Activated CD4-positive, alpha-beta T cell treated with anti-CD3 and anti-CD28 coated beads for 1 hour (primary cell): ENCODE measurements around the gene ICAM5.
"Not testable (repeated sequence)": the region's sequence is repeated elsewhere in the genome, so short reads cannot be mapped to it uniquely, and the experiment has no call there.

Source experiments
- DNase-seq: peaks from one replicate; pipeline ENCODE4 v3.0.0-alpha.2; 2020

The ICAM5 gene

GRCh38 chr19:10321417-10321797 is 31.7 kb downstream of the ICAM5 start:
- no peak for DNase-seq

- DNase-seq: no peak
Observed at GRCh38 chr19:10321874-10322835, 32.4 kb downstream of the ICAM5 start.

- DNase-seq: no peak
Observed at GRCh38 chr19:10325732-10326131, 36.0 kb downstream of the ICAM5 start.

GRCh38 chr19:10327793-10328192 is 38.0 kb downstream of the ICAM5 start:
- DNase-seq: no peak

- no peak for DNase-seq
Observed at GRCh38 chr19:10328558-10329429, 39.0 kb downstream of the ICAM5 start.

DNA sequence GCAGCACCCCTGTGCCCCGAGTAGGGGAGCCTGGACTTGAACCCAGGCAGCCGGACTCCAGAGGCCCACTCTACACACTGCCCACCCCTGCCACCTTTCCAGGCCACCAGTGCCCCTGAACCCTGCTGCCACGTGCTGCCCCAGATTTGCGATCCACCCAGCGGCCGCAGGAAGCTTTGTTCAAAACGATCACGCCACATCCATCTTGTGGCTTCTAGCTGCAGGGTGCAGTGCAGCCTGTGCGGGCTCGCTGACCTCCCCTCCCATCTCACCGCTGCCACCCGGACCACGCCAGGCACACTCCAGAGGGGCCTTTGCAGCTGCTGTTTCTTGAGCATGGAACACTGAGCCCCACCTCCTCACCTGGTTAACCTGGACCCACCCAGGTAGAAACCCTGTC is 39.8 kb downstream of the ICAM5 start:
- no peak for DNase-seq

- no peak for DNase-seq
Observed at GRCh38 chr19:10332158-10332964, 42.6 kb downstream of the ICAM5 start.

DNA sequence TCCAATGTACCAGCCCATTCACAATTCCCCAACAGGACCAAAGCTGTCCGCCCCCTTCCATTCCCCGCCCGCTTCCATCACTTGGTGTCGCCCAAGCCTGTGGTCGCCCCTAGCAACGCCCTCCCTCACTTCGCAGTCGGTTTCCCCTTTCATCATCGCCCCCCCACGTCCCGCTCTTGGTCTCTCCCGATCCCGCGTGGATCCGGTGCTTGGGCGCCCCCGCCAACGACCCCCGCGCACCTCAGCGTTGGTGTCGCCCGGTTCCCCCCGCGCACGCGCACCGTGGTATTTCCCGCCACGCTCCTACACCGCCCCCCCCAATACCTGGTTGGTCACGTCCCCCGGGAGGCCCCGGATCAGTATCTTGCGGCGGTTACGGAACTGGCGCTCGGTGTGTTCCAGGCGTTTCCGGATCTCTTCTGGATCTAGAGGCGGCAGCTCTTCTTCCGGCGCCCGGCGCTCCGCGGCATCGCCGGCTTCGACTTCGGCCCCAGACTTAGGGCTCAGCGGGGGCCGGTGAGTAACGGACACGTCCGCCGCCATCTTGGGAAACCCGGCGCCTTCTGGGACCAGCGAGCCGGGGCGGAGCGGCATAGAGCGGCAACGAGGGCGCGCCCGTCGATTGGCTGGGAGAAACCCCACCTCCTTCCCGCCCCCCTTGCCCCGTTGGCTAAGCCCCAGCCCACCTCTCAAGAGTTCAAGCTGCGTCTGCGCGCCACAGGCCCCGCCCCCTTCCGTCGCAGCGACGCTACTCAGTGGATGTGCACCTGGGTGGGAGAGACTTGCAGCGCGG is 43.4 kb downstream of the ICAM5 start, which contains the start of gene RAVER1:
Gene RAVER1 (minus strand): TSS at position 565 of the 793 bp plus-strand sequence. CDS start 22 bp downstream, at position 543.
- peak; percentile 96 for DNase-seq

GRCh38 chr19:10333758-10334587 is 44.2 kb downstream of the ICAM5 start:
- no peak for DNase-seq

DNA sequence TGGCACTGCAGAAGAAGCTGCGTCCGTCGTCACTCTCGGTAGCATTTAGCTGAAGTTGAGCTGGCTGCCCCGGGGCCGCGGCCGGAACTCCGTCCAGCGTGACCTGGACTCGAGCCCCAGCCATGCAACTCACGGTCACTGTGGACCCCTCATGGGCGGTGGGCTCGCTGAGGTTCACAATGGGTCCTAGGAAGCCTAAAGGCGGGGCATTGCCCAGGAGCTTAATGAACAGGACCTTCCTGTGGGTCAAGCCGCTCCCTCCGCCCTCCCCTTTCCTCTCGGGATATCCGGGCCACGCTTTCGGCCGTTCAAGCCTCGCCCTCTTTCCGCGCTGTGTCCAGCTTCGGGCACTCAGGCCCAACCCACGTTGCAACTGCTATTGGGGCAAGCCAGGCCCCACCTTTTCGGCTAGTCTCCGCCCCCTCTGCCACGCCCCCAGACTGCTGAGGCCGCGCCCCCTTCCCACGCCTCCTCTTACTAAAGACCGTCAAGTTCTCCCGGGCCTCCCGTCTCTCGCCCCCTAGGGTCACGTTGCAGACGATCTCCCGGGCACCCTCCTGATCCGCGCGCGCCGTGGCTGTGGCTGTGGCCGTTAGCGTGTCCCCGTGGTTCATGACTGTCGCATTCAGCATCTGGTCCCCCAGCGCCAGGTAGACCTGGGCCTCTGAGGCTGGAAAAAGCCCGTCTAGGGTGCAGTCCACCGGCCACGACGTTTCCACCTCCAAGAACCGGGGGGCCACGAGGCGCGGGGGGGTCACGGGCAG is 45.0 kb downstream of the ICAM5 start:
- DNase-seq: no peak

DNA sequence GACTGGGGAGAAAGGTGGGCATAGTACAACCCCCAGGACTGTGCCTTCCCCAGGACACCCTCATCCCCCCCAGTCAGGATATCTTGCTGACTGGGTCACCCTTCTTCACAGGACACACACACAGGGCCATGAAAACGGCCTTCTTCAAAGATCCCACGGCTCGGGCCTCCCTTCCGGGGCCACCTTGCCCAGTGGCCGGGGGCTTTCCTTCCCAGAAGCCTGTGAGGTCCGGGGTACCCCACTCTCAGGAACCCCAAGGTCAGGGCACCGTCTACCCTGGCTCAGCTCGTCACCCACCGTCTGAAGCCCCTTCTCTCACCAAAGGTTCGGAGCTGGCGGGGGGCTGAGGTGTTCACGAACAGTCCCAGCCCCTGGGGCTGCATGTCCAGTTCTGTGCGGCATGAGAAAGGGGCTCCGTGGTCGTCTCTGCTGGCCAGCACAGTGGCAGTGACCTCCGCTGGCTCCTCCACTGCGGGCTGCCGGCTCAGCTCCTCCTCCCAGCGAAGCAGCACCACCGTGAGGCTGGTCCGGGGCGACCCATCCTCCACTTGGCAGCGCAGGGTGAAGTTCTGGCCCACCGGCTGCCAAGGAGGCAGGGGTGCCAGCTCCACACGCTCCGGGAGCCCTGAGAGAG is 45.7 kb downstream of the ICAM5 start:
- DNase-seq: no peak

GRCh38 chr19:10336725-10337124 is 47.0 kb downstream of the ICAM5 start:
- DNase-seq: not testable (repeated sequence)

- no peak for DNase-seq
Observed at GRCh38 chr19:10338940-10339339, 49.2 kb downstream of the ICAM5 start.

DNA sequence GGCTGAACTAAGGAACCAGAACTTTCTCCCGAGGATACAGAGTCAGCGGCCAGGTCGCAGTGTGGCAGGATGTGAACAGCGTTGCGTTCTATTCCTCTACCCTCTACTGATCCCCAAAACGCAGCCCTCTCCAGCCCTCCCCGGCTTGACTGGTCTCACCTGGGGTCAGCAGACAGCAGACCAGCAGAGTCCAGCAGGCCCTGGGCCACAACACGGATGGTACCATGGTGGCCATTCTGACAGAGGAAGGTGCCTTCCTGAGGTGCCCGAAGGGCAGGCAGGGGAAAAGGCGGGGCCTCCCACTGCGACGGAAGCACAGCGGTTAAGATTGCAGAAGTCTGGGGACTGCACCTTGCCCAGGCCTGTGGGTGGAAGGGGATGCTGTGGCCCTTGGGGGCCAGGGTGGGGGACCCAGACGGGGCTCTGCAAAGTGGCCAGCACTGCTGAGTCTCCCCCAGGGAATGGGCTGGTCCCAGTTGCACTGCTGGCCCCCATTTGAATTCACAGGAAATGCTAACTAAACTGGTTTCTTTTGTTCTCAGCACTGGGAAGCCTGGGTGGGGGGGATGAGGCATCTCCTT is 49.7 kb downstream of the ICAM5 start, which contains the start of gene ICAM3:
Gene ICAM3 (minus strand): TSS at position 245 of the 581 bp plus-strand sequence. CDS start 10 bp downstream, at position 235.
- peak; percentile 49 for DNase-seq

DNA sequence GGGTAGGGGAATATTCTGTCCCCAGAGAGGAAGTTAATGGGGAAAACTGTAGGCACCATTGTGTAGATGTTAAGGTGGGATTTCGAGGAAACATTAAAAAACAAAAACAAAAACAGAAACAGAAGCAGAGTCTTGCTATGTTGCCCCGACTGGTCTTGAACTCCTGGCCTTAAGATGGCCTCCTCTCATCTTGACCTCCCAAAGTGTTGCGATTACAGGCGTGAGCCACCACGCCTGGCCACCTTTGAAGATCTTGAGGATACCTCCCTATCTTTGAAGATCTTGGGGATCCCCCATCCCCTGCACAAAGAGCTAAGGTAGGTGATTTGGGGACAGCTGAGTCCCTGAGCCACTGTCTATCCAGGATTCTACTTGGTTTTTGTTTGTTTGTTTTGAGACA is 50.2 kb downstream of the ICAM5 start:
- DNase-seq: no peak

DNA sequence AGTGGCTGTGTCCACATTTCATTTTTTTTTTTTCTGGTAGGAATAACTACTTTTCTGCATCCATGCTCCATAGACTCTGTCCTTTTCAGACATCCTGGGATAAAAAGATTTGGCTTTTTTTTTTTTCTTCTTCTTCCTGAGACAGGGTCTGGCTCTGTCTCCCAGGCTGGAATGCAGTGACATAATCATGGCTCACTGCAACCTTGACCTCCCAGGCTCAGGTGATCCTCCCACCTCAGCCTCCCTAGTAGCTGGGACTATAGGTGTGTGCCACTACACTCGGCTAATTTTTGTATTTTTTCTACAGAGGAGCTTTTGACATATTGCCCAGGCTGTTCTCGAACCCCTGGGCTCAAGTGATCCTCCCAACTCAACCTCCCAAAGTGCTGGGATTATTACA is 53.7 kb downstream of the ICAM5 start:
- no peak for DNase-seq

DNA sequence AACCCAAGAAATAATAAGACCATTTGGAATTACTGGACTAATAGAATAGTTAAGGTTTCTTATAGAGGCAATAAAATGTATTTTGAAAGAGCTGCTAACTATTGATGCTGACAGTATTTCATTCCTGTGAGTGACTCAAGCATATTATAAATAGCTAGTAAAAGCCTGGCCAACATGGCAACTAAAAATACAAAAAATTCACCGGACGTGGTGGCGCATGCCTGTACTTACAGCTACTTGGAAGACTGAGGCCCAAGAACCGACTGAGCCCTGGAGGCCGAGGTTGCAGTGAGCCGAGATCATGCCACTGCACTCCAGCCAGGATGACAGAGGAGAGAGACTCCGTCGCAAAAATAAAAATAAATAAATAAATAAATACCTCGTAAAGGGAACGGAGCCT is 55.0 kb downstream of the ICAM5 start:
- no peak for DNase-seq
